Breast epithelium (tissue), 4 donors: ENCODE measurements around the gene UBE3D. TPM values are rescaled to one million over a fixed set of nuclear protein-coding genes. Genes with fewer than 3 reads are reported as not detected.

Experiments used
- DNase-seq, 2 donors: peaks; one replicate each; pipeline ENCODE4 v3.0.0-alpha.2; 2019; ENCODE audit warnings: low spot score in 2 of 2
- H3K27ac ChIP-seq, 2 donors: fragments of 200-600 bp; sonication (generic) in 1 of 2; one replicate each; pipeline ENCODE4 v1.5.1; 2016 to 2019; ENCODE audit warnings: mild to moderate bottlenecking in 1 of 2
- H3K27me3 ChIP-seq, 2 donors: fragments of 200-600 bp; sonication (generic) in 1 of 2; one replicate each; pipeline versions ENCODE4 v1.5.1 to v1.6.0; 2017 to 2019; ENCODE audit warnings: control low read depth in 1 of 2, mild to moderate bottlenecking in 1 of 2
- H3K36me3 ChIP-seq: fragments of 200-600 bp; one replicate; pipeline ENCODE4 v1.5.1; 2019
- H3K4me1 ChIP-seq, 2 donors: fragments of 200-600 bp; sonication (generic); one replicate each; pipeline ENCODE4 v1.5.1; 2016 to 2019; ENCODE audit warnings: control low read depth in 1 of 2
- H3K4me3 ChIP-seq, 3 donors: fragments of 200-600 bp; sonication (generic); 1 replicate in 2 of 3; 2 replicates in 1 of 3; pipeline ENCODE4 v1.5.1; 2016 to 2019; ENCODE audit warnings: mild to moderate bottlenecking in 3 of 3, moderate library complexity in 2 of 3
- H3K9me3 ChIP-seq, 2 donors: fragments of 200-600 bp; sonication (generic) in 1 of 2; one replicate each; pipeline ENCODE4 v1.5.1; 2016 to 2019; ENCODE audit warnings: control low read depth in 1 of 2
- CTCF ChIP-seq, 3 donors: fragments of 450-650 bp; IDR thresholded peaks; one replicate each; pipeline ENCODE4 v1.5.1; 2016 to 2017; ENCODE audit warnings: antibody characterized with exemption in 3 of 3, mild to moderate bottlenecking in 3 of 3, moderate library complexity in 3 of 3
- POLR2A ChIP-seq: fragments of 450-650 bp; IDR thresholded peaks from one replicate; pipeline ENCODE4 v1.6.1; 2016; ENCODE audit warnings: antibody characterized with exemption, mild to moderate bottlenecking, moderate library complexity
- POLR2AphosphoS5 ChIP-seq, 3 donors: sonication (generic); formaldehyde crosslinking; IDR thresholded peaks; one replicate each; pipeline ENCODE4 v1.6.1; 2017; ENCODE audit warnings: antibody characterized with exemption in 3 of 3
- intact Hi-C: fragments of 100-400 bp; cut with DNase I; formaldehyde crosslinking; loops from one replicate; pipeline ENCODE4 v1.15.1; 2023; ENCODE audit warnings: low total_unique reads
- total RNA-seq, 3 donors: library from RNA; depleted of rRNA; stranded (reverse); fragments of >200 nt; gene quantifications; one replicate each; pipeline ENCODE4 v1.1.0, GENCODE V29; 2016

UBE3D gene
- total RNA-seq, 3 donors from 2014 or later: 8.8 to 14.7 (median 13.5) TPM

DNA sequence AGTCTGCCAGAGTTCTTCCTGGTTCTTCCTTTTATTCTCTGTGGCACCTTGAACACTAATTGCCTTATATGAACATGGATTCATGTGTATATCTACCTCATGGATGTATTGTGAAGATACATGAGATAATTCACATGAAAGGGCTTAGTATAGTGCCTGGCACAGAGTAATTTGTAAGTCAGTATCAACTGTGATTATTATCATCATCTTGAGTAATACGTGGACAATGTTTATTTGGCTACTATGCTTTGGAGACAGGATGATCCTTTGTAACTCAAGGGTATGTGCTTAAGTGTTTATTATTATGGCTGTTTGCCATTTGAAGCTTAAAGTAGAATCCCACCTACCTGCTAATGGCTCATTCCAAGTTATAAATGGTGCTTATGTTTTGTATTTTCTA lies 17.8 kb upstream of the UBE3D start:
- no peaks in the 10 kb centered on the region for H3K36me3 ChIP-seq
- intact Hi-C loops: no loop called here
- H3K4me3 ChIP-seq: no peak overlapping the region
- no peaks in the 10 kb centered on the region for H3K27me3 ChIP-seq
- no peak for DNase-seq
- no peak overlapping the region for H3K27ac ChIP-seq
- TF ChIP-seq POLR2AphosphoS5 (IDR thresholded peaks at IDR 0.05): no peak
- no peak for TF ChIP-seq CTCF (IDR thresholded peaks at IDR 0.05)
- TF ChIP-seq POLR2A: no peak
- H3K4me1 ChIP-seq: no peaks in the 10 kb centered on the region
- H3K9me3 ChIP-seq: no peaks in the 10 kb centered on the region

- H3K27ac ChIP-seq: no peak overlapping the region
- TF ChIP-seq CTCF (IDR thresholded peaks at IDR 0.05): no peak
- no peak for TF ChIP-seq POLR2A
- no peak for TF ChIP-seq POLR2AphosphoS5 (IDR thresholded peaks at IDR 0.05)
- H3K4me1 ChIP-seq: peaks cover 0 to 11% of the 10 kb centered on the region in 2 donors
- no peak overlapping the region for H3K4me3 ChIP-seq
- H3K9me3 ChIP-seq: no peaks in the 10 kb centered on the region
- DNase-seq: no peak
- no peaks in the 10 kb centered on the region for H3K27me3 ChIP-seq
- no peaks in the 10 kb centered on the region for H3K36me3 ChIP-seq
- intact Hi-C loops: no loop called here
These were observed 8.0 kb upstream of the UBE3D start for GRCh38 chr6:83073615-83074014.

GRCh38 chr6:83072726-83073125 lies 7.1 kb upstream of the UBE3D start:
- peak overlapping the region in 1 of 2 donors; percentile 12 for H3K27ac ChIP-seq
- no peak for DNase-seq
- no peaks in the 10 kb centered on the region for H3K36me3 ChIP-seq
- H3K27me3 ChIP-seq: no peaks in the 10 kb centered on the region
- peaks cover 0 to 14% of the 10 kb centered on the region in 2 donors for H3K4me1 ChIP-seq
- no peak overlapping the region for H3K4me3 ChIP-seq
- no peak for TF ChIP-seq CTCF (IDR thresholded peaks at IDR 0.05)
- no peak for TF ChIP-seq POLR2AphosphoS5 (IDR thresholded peaks at IDR 0.05)
- TF ChIP-seq POLR2A: no peak
- intact Hi-C loops: no loop called here
- H3K9me3 ChIP-seq: no peaks in the 10 kb centered on the region

DNA sequence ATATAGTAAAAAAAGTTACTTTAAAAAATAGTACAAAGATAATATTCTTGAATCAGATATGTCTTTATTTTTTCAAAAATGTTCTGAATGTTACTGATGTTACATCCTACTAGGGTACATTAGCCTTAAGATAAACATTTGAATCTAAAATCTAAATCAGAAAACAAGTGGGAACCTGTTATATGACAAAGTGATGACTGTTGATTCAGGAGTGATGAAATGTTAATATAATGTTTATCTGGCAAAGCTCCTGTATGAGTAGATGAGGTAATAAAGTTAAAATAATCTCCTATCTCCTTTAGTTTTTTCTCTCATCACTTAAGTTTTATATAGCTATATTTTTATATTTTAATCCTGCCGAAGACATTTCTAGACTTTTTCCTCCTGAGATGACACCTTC lies 6.1 kb upstream of the UBE3D start:
- H3K9me3 ChIP-seq: no peaks in the 10 kb centered on the region
- peaks cover 0 to 14% of the 10 kb centered on the region in 2 donors for H3K4me1 ChIP-seq
- intact Hi-C loops: no loop called here
- H3K27ac ChIP-seq: peak overlapping the region in 1 of 2 donors; percentile 97
- H3K27me3 ChIP-seq: no peaks in the 10 kb centered on the region
- H3K36me3 ChIP-seq: no peaks in the 10 kb centered on the region
- no peak for DNase-seq
- no peak for TF ChIP-seq POLR2AphosphoS5 (IDR thresholded peaks at IDR 0.05)
- TF ChIP-seq CTCF (IDR thresholded peaks at IDR 0.05): no peak
- TF ChIP-seq POLR2A: no peak
- no peak overlapping the region for H3K4me3 ChIP-seq

DNA sequence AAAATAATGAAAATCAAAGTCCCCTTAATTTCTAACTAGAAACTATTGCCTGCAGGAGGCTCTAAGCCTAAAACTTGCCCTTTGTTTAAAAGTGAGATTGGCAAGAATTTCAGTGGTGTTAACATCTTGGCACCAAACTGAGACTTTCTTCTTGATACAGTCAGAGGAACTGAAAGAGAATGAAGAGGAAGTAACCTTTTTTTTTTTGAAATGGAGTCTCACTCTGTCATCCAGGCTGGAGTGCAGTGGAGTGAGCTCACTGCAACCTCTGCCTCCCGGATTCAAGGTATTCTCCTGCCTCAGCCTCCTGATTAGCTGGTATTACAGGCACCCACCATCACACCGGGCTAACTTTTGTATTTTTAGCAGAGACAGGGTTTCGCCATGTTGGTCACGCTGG lies 5.4 kb upstream of the UBE3D start:
- peak overlapping the region; percentile 56 to 97 for H3K27ac ChIP-seq
- intact Hi-C loops: no loop called here
- H3K27me3 ChIP-seq: no peaks in the 10 kb centered on the region
- H3K4me1 ChIP-seq: peaks cover 0 to 14% of the 10 kb centered on the region in 2 donors
- H3K9me3 ChIP-seq: no peaks in the 10 kb centered on the region
- peak overlapping the region in 1 of 3 donors; percentile 17 for H3K4me3 ChIP-seq
- no peak for DNase-seq
- no peak for TF ChIP-seq POLR2AphosphoS5 (IDR thresholded peaks at IDR 0.05)
- H3K36me3 ChIP-seq: no peaks in the 10 kb centered on the region

DNA sequence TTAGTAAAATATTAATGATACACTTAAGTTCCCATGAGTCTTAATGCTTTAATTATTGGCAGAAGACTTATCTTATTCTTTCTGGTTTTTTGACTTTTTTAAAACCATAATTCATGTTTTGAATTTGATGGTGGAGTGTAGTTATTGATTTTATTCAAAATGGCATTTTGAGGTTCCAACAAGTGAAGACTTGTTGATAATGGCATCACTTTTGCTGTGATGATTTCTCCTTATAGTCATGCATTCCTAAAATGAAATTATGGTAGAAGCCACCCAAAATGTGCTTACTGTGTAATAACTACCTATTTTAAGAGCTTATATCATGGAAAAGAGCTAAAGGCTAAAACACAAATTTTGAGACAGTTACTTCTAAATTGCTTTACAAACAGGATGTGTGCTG lies 4.0 kb upstream of the UBE3D start:
- H3K4me1 ChIP-seq: peaks cover 0 to 14% of the 10 kb centered on the region in 2 donors
- intact Hi-C loops: no loop called here
- TF ChIP-seq CTCF (IDR thresholded peaks at IDR 0.05) (no peak), POLR2AphosphoS5 (IDR thresholded peaks at IDR 0.05) (no peak), POLR2A (no peak)
- peak overlapping the region in 1 of 2 donors; percentile 97 for H3K27ac ChIP-seq
- no peaks in the 10 kb centered on the region for H3K36me3 ChIP-seq
- no peak overlapping the region for H3K4me3 ChIP-seq
- DNase-seq: no peak
- no peaks in the 10 kb centered on the region for H3K9me3 ChIP-seq
- H3K27me3 ChIP-seq: no peaks in the 10 kb centered on the region
